ENCODE data around the gene ZNF275.
A peak's percentile ranks its signal among the peaks of the same experiment; 100 is the strongest.
"Not testable (repeated sequence)": the region's sequence is repeated elsewhere in the genome, so short reads cannot be mapped to it uniquely, and the experiment has no call there.

ZNF275 gene

DNA sequence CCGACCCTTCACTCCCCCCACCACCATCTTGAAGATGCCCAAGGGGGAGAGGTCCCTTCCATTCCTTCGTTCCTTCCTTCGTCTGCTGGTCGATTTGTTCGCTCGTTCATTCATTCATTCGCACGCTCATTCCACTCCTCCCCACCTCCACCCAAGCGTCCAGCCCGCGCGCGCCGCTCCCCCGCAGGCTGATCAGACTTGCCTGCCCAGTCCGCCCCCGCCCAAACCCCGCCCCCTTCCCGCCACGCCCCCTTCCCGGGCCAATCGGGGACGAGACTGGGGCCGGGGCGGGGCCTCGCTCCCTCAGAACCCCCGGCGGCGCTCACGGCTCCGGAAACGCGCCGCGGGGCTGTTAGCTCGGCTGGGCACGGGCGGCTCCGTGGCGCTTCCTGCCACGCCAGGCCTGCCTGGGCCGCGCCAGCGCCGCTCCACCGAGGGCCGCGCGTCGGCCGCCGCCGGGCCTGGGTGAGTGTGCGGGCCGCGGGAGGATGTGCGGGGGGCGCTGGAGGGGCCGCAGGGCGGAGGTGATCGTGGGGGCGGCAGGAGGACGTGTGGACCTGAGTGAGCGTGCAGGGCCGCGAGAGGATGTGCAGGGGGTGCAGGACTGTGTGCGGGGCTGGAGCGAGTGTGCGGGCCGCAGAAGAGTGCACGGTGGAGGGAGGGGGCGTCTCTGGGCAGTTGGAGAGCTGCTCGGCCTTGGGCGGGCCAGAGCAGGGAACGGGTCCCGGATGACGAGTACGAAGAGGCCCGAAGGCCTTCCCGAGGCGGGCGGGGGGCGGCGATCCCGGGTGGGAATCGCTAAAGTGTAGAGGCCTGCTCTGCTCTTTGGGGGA is at the start of gene ZNF275:
ZNF275 (plus strand) TSS at position 333 of the 833 bp plus-strand sequence. CDS start 2,527 bp downstream, outside the sequence.
- DNase-seq = peak; percentile 78

DNA sequence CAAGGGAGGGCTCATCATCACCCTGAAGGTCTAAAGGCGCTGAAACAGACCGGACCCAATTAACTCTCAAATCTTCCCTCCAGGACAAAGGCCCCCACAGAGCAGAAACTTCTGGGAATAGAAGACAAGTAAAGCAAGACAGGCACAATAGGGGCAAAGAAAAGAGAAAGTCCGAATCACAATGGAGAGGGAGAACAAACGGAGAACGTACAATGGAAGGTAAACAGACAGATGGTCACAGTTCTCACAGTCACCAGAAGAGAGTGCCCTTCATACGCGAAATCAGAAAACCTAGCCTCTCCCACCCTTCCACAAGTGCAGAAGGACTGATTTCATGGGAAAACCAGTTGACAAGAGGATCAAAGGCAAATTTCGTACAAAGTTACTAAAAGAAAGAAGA is 48.3 kb upstream of the ZNF275 start:
- DNase-seq = not testable (repeated sequence)

DNA sequence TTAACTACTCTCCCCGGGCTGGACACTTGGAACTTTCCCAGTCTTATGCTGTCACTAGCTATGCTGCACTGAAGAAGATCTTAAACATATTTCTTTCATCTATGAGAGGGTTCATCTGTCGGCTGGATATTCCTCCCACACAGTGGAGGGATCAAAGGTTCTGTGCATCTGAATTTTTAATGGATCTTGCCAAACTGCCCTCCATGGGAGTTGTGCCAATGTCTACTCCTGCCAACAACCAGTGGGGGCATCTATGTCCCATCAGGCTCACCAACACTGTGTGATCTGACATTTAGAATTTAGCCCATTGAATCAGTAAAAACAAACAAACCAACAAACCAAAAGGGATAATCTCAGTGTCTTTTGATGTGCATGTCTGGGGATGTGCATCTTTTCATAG is 45.1 kb upstream of the ZNF275 start:
- DNase-seq = not testable (repeated sequence)

GRCh38 chrX:153293485-153294071 is 40.4 kb upstream of the ZNF275 start:
- DNase-seq = not testable (repeated sequence)

DNA sequence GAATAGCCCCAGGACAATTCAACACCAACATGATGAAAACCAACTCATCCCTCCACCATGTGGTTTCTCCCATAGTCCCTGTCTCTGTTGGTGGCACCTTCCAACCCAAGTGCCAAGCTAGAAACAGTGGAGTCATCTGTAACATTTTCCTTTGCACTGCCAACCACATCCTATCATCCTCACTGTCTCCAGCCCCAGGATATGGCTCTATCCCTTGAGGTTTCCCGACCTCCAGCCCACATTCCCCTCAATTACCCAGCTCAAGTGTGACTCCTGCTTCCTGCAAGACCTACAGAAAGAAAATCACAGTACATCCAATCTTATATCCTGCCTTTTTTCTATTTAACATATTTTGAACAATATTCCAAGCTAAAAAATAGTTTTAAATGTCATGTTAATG is 36.6 kb upstream of the ZNF275 start:
- DNase-seq = no peak

- DNase-seq = no peak
These were observed 34.1 kb upstream of the ZNF275 start for GRCh38 chrX:153299855-153300254.

- DNase-seq = no peak
These were observed 32.2 kb upstream of the ZNF275 start for GRCh38 chrX:153301746-153302145.

DNA sequence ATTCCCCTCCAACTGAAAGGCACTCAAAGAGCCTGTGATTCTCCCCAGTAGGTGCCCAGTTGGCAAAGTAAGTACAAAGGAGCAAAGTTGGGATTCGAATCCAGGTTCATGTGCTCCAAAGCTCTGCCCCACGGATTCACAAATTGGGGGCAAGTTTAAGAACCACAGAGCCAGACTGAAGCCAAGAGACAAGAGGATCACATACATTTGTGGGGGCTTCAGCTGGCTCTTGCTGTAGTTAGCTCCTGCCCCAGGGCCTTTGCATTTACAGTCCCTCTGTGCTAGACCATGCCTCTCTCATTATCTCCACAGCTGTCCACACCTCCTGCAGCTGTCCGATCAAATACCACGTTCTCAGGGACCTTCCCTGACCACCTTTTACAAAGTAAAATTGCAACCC is 31.2 kb upstream of the ZNF275 start:
- no peak for DNase-seq

GRCh38 chrX:153303276-153304262 is 30.4 kb upstream of the ZNF275 start:
- no peak for DNase-seq

- DNase-seq = no peak
These were observed 28.8 kb upstream of the ZNF275 start for GRCh38 chrX:153304988-153305736.

DNA sequence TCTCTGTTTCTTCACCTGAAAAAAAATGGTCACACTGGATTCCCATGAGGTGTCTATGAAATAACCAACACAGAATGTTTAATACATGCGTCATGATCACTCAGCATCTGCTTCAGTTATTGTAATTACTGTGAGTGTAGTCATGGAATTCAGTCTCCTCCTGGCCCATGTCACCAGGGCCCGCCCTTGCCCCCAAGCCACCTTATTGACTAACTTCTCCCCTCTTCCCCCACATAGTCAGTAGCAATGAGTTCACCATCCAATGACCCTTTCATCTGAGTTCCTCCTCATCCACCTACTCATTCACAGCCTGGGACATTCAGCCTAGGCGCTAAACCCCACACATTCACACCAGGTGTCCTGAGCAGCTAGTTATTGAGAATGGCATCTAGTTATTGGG is 28.0 kb upstream of the ZNF275 start:
- no peak for DNase-seq

DNA sequence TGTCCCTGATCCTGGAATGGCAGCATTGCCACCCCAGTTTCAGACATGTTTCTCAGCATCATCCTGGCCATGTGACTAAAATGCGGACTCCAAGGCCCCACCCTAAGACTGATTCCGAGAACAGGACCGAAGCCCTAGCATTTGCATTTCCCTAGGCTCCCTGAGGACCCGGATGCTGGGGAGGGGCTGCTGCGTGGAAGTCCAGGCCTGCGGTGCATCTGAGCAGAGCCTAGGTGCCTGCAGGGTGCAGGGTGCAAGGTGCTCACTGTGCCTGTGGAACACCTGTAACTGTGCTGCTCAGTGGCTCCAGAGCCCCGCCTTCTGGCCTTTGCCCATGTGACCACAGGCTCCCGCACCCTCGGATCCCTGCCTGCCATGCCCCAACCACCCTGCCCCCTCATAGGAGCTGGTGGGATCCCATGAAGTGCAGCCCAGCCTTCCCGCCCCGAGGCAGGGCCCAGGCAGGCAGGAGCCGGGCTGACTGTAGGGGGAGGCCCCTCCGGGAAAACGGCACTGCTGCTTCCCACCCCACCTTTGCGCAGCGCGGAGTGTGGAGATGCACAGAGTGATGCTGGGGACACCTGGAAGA is 27.3 kb upstream of the ZNF275 start:
- no peak for DNase-seq

DNA sequence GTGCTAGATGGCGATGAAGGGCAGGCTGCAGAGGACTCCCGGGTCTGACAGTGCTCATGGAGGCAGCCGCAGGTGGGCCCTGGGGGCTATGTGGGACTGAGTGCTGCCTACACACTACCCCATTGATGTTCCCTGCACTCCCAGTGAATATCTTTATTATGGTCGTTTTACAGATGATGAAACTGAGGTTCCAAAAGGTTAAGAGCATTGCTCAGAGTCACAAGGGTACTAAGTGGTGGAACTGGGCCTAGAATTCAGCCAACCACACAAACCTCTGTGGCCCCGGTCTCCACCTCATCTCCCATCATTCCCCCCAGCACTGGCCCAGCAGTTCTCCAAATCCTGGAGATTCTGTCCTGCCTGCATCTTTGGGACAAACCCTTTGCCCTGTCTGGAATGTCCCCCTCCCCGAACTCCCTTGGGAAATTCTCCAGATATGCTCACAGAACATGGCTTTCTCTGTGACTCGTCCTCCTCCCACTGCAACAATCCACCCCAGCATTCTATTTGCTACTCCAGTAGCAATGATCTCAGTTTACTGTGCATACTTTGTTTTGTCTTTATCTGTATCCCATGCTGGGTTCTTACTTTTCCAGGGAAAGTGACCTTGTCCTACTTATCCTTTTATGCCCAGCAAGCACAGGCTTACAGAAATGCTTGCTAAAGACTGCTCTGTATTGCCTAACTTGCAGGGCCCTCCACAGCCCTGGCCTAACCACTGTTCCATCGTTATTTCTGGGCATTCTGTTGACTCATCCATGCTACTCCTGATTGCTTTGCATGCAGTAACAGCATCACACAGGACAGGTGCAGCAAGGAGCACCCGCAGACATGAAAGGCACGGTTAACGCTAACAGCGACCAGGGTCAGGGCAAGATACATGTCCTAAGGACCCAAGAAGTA is 26.4 kb upstream of the ZNF275 start:
- no peak for DNase-seq

DNA sequence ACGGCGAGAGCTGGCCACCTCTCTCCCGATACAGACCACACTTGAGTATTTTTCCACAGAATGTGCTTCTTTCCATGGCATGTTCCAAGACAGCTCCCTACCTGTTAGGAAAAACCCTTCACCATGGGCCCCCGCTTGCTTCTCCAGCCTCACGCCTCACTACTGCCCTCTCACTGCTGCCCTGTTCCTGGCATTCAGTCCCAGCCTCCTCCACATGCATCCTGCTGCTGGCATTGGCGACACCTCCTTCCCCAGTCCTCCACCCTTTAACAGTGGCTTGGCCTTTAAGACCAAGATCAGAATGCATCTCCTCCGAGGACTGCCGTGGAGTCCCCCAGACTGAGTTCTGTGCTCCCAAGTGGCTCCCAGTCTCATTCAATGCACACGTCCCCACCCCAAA is 23.1 kb upstream of the ZNF275 start:
- DNase-seq = no peak

- no peak for DNase-seq
These were observed 21.9 kb upstream of the ZNF275 start for GRCh38 chrX:153312041-153312440.

GRCh38 chrX:153312842-153313241 is 21.1 kb upstream of the ZNF275 start:
- DNase-seq = no peak

GRCh38 chrX:153317306-153317705 is 16.6 kb upstream of the ZNF275 start:
- no peak for DNase-seq

- DNase-seq = no peak
These were observed 15.8 kb upstream of the ZNF275 start for GRCh38 chrX:153317996-153318722.

- no peak for DNase-seq
These were observed 15.1 kb upstream of the ZNF275 start for GRCh38 chrX:153318811-153319210.
